GM12872 (cell line): ENCODE results near the gene TNFRSF4.

Experiments used
- TF ChIP-seq, protein P1 (sequence below): IDR thresholded peaks from 3 replicates; pipeline ENCODE4 v1.5.1; 2011; ENCODE audit warnings: low read depth, mild to moderate bottlenecking, low read length, moderate library complexity; ENCODE audit not compliant: insufficient read depth

Gene TNFRSF4

DNA sequence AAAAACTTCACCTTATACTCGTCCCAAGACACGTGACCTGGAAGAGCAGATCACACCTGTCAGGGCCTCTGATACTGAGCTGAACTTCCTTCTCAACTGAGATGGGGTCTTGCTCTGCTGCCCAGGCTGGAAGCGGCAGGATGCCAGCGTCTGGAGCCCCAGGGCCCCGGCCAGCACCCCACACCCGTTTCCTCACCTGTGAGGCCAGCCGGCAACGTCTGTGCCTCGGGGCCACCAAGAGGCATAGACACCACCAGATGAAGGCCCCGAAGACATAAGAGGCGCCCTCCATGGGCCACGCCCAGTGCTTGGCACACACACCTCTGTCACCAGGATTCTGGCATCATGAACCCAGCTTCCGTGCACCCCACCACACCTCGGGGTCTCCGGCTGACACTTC lies 9.4 kb upstream of the TNFRSF4 start:
- TF ChIP-seq, protein P1, sequence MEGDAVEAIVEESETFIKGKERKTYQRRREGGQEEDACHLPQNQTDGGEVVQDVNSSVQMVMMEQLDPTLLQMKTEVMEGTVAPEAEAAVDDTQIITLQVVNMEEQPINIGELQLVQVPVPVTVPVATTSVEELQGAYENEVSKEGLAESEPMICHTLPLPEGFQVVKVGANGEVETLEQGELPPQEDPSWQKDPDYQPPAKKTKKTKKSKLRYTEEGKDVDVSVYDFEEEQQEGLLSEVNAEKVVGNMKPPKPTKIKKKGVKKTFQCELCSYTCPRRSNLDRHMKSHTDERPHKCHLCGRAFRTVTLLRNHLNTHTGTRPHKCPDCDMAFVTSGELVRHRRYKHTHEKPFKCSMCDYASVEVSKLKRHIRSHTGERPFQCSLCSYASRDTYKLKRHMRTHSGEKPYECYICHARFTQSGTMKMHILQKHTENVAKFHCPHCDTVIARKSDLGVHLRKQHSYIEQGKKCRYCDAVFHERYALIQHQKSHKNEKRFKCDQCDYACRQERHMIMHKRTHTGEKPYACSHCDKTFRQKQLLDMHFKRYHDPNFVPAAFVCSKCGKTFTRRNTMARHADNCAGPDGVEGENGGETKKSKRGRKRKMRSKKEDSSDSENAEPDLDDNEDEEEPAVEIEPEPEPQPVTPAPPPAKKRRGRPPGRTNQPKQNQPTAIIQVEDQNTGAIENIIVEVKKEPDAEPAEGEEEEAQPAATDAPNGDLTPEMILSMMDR = no peak

DNA sequence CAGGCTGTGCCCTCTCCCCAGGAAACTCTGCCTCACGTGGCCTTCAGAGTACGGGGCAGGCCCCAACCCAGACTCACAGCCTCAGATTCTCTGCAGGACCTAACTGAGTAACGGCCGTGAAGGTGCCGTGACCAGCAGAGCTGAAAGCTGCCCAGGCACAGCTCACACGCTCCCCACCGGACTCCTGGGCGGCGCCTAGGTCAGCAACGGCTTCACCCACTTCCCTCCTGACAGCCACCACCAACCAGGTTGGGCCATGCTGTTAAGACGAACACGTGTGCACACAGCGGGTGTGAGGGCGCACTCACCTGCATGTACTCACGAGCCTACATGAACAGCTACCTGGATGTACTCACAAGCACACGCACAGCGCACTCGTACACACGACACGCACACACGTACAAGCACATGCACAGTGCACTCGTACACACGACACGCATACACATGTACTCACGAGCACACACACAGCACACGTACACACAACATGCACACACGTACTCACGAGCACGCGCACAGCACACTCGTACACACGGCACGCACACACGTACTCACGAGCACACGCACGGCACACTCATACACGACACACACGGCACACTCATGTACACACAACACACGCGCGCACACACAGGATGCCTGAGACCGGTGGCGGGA lies 8.7 kb upstream of the TNFRSF4 start:
- TF ChIP-seq, protein P1 = no peak

DNA sequence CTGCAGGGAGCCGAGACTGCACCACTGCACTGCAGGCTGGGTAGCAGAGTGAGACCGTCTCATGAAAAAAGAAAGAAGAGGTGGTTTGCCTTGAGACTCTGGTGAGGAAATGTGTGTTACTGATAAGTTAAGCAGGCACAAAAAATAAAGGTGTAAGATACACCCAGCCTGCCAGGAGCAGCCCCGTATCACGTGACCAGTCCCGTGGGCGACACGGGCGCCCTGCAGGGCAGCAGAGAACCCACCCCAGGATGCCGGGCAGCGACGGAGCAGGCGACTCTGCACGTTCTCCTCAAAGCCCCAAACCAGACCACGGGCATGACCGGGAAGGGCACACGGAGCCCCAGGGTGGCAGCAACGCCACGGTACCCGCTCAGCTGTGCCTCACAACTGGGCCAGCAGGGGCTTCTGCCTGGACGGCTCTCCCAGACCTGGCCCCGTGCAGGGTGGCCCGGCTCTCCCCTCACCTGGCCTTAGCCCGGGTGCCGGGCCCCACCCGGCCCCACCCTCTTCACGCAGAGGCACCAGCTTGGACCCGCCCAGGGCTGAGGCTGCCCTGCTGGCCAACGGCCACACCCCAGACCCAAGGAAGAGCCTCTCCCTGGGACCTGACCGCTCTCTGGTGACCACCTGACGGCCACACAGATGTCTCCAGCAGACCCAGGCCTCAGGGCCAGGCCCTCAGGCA lies 8.1 kb upstream of the TNFRSF4 start:
- TF ChIP-seq, protein P1 = no peak

- TF ChIP-seq, protein P1 = no peak
Observed at GRCh38 chr1:1220197-1220596, 6.2 kb upstream of the TNFRSF4 start.

DNA sequence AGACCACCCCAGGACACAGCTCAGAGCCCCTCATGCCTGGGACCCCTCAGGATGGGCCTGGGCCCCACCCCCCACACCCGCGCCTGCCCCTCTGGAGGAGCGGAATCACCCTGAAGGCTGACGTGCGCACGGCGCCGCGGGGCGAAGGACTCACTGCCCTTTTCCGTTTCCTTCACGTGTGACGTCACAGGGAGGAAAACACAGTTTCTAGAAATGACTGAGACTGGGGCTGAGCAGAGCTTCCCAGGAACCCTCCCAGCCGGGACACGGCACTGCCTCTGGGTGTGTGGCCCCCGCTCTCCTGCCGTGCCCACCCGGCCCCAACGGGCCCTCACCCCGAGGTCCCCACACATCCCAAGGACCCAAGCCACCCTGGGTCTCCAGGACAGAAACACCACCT lies 5.4 kb upstream of the TNFRSF4 start:
- TF ChIP-seq, protein P1 = no peak

GRCh38 chr1:1218524-1219200 lies 4.7 kb upstream of the TNFRSF4 start:
- TF ChIP-seq, protein P1 = no peak
